Endothelial cell of umbilical vein (primary cell): ENCODE measurements around the gene NACAD.

Experiments
- EZH2 ChIP-seq: IDR thresholded peaks from 2 replicates; pipeline ENCODE4 v1.6.1; 2012; ENCODE audit warnings: borderline replicate concordance, low read depth, mild to moderate bottlenecking, moderate library complexity, low read length, inconsistent platforms; ENCODE audit not compliant: severe bottlenecking
- JUN ChIP-seq: IDR thresholded peaks from 2 replicates; pipeline ENCODE4 v1.6.1; 2011; ENCODE audit warnings: borderline replicate concordance, low read depth; ENCODE audit not compliant: insufficient read length, insufficient read depth
- POLR2AphosphoS5 ChIP-seq: IDR thresholded peaks from 2 replicates; pipeline ENCODE4 v1.6.1; 2012; ENCODE audit warnings: low read depth, mild to moderate bottlenecking, control low read depth, low read length, moderate library complexity; ENCODE audit not compliant: insufficient read depth
- TF ChIP-seq, protein P1 (sequence below), 2 donors: IDR thresholded peaks; 1 replicate in 1 of 2; 2 replicates in 1 of 2; pipeline ENCODE4 v1.5.1; 2011; ENCODE audit warnings: low read length in 2 of 2, mild to moderate bottlenecking in 2 of 2, moderate library complexity in 2 of 2, control low read depth in 1 of 2, inconsistent platforms in 1 of 2, low read depth in 1 of 2; ENCODE audit not compliant: insufficient read depth in 1 of 2; ENCODE audit errors: extremely low read depth in 1 of 2
- TF ChIP-seq, protein P2 (sequence below): IDR thresholded peaks from 2 replicates; pipeline ENCODE4 v1.6.1; 2011; ENCODE audit not compliant: insufficient read depth, insufficient read length

DNA sequence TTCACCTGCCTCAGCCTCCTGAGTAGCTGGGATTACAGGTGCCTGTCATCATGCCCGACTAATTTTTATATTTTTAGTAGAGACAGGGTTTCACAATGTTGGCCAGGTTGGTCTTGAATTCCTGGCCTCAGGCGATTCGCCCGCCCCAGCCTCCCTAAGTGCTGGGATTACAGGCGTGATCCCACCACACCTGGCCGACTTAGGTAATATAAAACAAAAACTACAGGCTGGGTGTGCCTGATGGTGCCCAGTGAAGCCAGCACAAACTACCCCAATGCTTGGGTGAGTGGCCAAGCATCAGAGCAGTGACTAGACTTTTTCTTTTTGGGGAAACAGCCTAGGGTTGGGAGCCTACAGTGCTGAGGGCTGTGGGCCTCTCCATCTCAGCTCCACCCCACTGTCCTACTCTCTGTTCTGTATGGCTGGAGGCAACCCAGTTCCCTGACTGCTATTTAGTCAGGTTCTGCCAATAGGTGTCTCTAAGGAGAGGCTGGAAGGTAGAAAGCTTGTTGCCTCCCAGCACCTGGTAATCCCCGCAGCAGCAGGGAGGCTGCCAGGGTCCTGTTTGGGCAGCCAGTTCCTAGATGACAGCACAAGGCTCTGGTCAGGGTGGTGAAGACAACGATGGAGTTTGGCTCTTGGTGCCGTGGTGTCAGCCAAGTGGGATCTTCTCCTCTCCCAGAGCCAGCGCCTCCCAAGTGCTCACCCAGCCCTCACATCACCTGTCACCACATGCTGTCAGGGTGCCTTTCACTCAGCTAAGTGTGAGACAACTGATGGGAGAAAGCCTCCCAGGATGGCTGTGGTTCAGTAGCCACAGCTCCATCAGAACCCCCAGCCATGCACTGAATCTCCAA, 10.4 kb upstream of the NACAD start:
- TF ChIP-seq, protein P1, sequence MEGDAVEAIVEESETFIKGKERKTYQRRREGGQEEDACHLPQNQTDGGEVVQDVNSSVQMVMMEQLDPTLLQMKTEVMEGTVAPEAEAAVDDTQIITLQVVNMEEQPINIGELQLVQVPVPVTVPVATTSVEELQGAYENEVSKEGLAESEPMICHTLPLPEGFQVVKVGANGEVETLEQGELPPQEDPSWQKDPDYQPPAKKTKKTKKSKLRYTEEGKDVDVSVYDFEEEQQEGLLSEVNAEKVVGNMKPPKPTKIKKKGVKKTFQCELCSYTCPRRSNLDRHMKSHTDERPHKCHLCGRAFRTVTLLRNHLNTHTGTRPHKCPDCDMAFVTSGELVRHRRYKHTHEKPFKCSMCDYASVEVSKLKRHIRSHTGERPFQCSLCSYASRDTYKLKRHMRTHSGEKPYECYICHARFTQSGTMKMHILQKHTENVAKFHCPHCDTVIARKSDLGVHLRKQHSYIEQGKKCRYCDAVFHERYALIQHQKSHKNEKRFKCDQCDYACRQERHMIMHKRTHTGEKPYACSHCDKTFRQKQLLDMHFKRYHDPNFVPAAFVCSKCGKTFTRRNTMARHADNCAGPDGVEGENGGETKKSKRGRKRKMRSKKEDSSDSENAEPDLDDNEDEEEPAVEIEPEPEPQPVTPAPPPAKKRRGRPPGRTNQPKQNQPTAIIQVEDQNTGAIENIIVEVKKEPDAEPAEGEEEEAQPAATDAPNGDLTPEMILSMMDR (IDR thresholded peaks at IDR 0.05; ENCODE audit: extremely low read depth in 1 of 2, insufficient read depth in 1 of 2, low read depth in 1 of 2, low read length in 2 of 2) = no peak
- TF ChIP-seq POLR2AphosphoS5 (no peak), JUN (no peak), EZH2 (no peak)
- TF ChIP-seq, protein P2, sequence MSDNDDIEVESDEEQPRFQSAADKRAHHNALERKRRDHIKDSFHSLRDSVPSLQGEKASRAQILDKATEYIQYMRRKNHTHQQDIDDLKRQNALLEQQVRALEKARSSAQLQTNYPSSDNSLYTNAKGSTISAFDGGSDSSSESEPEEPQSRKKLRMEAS = no peak
